HepG2 (cell line): ENCODE data around the gene GPR32.

Source experiments
- ARNTL ChIP-seq: sonication (generic); formaldehyde crosslinking; IDR thresholded peaks from 2 replicates; pipeline ENCODE4 v1.4.0; 2020; ENCODE audit warnings: mild to moderate bottlenecking, missing genetic modification reagents
- CERS6 ChIP-seq: sonication (generic); formaldehyde crosslinking; IDR thresholded peaks from 2 replicates; pipeline ENCODE4 v1.5.0; 2020; ENCODE audit warnings: missing genetic modification reagents
- EZH2 ChIP-seq: conservative IDR thresholded peaks from 2 replicates; pipeline ENCODE4 v1.6.1; 2012; ENCODE audit warnings: mild to moderate bottlenecking, low read depth, low read length, moderate library complexity
- FOXK1 ChIP-seq: sonication (generic); formaldehyde crosslinking; IDR thresholded peaks from 2 replicates; pipeline ENCODE4 v1.4.0; 2020; ENCODE audit warnings: low read depth, missing genetic modification reagents, borderline replicate concordance
- MTA3 ChIP-seq: sonication (generic); formaldehyde crosslinking; IDR thresholded peaks from 2 replicates; pipeline ENCODE4 v1.4.0; 2020; ENCODE audit warnings: missing genetic modification reagents
- XBP1 ChIP-seq: sonication (generic); formaldehyde crosslinking; IDR thresholded peaks from 2 replicates; pipeline ENCODE4 v1.5.0; 2020; ENCODE audit warnings: missing genetic modification reagents
- ZNF530 ChIP-seq: sonication (generic); formaldehyde crosslinking; IDR thresholded peaks from 2 replicates; pipeline ENCODE4 v1.5.0; 2020; ENCODE audit warnings: low read depth, mild to moderate bottlenecking, missing genetic modification reagents
- ZNF549 ChIP-seq: sonication (generic); formaldehyde crosslinking; IDR thresholded peaks from 2 replicates; pipeline ENCODE4 v1.5.0; 2020; ENCODE audit warnings: missing genetic modification reagents
- ZSCAN9 ChIP-seq: IDR thresholded peaks from 2 replicates; pipeline ENCODE4 v1.6.1; 2016; ENCODE audit warnings: borderline replicate concordance
- TF ChIP-seq, protein P1 (sequence below): sonication (generic); formaldehyde crosslinking; IDR thresholded peaks from 2 replicates; pipeline ENCODE4 v1.9.0; 2021; ENCODE audit warnings: missing genetic modification reagents, borderline replicate concordance
- TF ChIP-seq, protein P2 (sequence below): sonication (generic); formaldehyde crosslinking; IDR thresholded peaks from 2 replicates; pipeline ENCODE4 v1.5.0; 2020; ENCODE audit warnings: mild to moderate bottlenecking, missing genetic modification reagents, moderate library complexity

GRCh38 chr19:50797429-50797780 is 27.1 kb downstream of the GPR32 start:
- TF ChIP-seq ARNTL (CRISPR knock-in tag) = no peak
- no peak for TF ChIP-seq ZNF549
- TF ChIP-seq ZNF530 (CRISPR knock-in tag) = no peak
- TF ChIP-seq, protein P1, sequence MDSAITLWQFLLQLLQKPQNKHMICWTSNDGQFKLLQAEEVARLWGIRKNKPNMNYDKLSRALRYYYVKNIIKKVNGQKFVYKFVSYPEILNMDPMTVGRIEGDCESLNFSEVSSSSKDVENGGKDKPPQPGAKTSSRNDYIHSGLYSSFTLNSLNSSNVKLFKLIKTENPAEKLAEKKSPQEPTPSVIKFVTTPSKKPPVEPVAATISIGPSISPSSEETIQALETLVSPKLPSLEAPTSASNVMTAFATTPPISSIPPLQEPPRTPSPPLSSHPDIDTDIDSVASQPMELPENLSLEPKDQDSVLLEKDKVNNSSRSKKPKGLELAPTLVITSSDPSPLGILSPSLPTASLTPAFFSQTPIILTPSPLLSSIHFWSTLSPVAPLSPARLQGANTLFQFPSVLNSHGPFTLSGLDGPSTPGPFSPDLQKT (CRISPR knock-in tag) = no peak
- TF ChIP-seq, protein P2, sequence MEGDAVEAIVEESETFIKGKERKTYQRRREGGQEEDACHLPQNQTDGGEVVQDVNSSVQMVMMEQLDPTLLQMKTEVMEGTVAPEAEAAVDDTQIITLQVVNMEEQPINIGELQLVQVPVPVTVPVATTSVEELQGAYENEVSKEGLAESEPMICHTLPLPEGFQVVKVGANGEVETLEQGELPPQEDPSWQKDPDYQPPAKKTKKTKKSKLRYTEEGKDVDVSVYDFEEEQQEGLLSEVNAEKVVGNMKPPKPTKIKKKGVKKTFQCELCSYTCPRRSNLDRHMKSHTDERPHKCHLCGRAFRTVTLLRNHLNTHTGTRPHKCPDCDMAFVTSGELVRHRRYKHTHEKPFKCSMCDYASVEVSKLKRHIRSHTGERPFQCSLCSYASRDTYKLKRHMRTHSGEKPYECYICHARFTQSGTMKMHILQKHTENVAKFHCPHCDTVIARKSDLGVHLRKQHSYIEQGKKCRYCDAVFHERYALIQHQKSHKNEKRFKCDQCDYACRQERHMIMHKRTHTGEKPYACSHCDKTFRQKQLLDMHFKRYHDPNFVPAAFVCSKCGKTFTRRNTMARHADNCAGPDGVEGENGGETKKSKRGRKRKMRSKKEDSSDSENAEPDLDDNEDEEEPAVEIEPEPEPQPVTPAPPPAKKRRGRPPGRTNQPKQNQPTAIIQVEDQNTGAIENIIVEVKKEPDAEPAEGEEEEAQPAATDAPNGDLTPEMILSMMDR (CRISPR knock-in tag) = no peak
- no peak for TF ChIP-seq EZH2
- no peak for TF ChIP-seq XBP1 (CRISPR knock-in tag)
- TF ChIP-seq MTA3 (CRISPR knock-in tag) = no peak
- no peak for TF ChIP-seq CERS6 (CRISPR knock-in tag)
- no peak for TF ChIP-seq FOXK1
- TF ChIP-seq ZSCAN9 (CRISPR knock-in tag) = no peak
